Osteoblast (primary cell): ENCODE measurements around the gene GRK1. TPM values are rescaled to one million over a fixed set of nuclear protein-coding genes. Genes with fewer than 3 reads are reported as not detected.

Experiments
- DNase-seq: peaks from one replicate; pipeline ENCODE4 v3.0.0; 2011; ENCODE audit warnings: low spot score, mixed read lengths; ENCODE audit not compliant: insufficient read length; ENCODE audit errors: missing footprints
- H2AFZ ChIP-seq: 2 replicates; pipeline ENCODE4 v1.6.0; 2011; ENCODE audit warnings: mild to moderate bottlenecking, low read length
- H3K27ac ChIP-seq: 2 replicates; pipeline ENCODE4 v1.5.1; 2011; ENCODE audit warnings: mild to moderate bottlenecking, low read depth, low read length, moderate library complexity
- H3K27me3 ChIP-seq: 2 replicates; pipeline ENCODE4 v1.6.0; 2012; ENCODE audit warnings: mild to moderate bottlenecking, control low read depth, inconsistent platforms, low read length, moderate library complexity; ENCODE audit not compliant: insufficient read depth
- H3K36me3 ChIP-seq: 2 replicates; pipeline ENCODE4 v1.5.1; 2011; ENCODE audit warnings: mild to moderate bottlenecking, low read length, control low read depth, moderate library complexity; ENCODE audit not compliant: insufficient read depth
- H3K4me1 ChIP-seq: 2 replicates; pipeline ENCODE4 v1.5.1; 2011; ENCODE audit warnings: mild to moderate bottlenecking, low read length, control low read depth, moderate library complexity; ENCODE audit not compliant: insufficient read depth
- H3K4me2 ChIP-seq: 2 replicates; pipeline ENCODE4 v1.6.0; 2011; ENCODE audit warnings: mild to moderate bottlenecking, low read length; ENCODE audit not compliant: insufficient read depth
- H3K4me3 ChIP-seq: fragments of 200-600 bp; sonication (generic); 3 replicates; pipeline ENCODE4 v1.5.1; 2012; ENCODE audit warnings: mild to moderate bottlenecking, low read length, inconsistent platforms; ENCODE audit not compliant: insufficient read depth
- H3K79me2 ChIP-seq: 2 replicates; pipeline ENCODE4 v1.6.0; 2012; ENCODE audit warnings: mild to moderate bottlenecking, low read length, control low read depth, inconsistent platforms; ENCODE audit not compliant: insufficient read depth
- H3K9me3 ChIP-seq: 2 replicates; pipeline ENCODE4 v1.5.1; 2011; ENCODE audit warnings: low read depth, low read length, control low read depth
- H4K20me1 ChIP-seq: 2 replicates; pipeline ENCODE4 v1.6.0; 2012; ENCODE audit warnings: mild to moderate bottlenecking, low read length, control low read depth; ENCODE audit not compliant: insufficient read depth
- total RNA-seq: library from RNA; depleted of rRNA; stranded (reverse); fragments of >200 nt; gene quantifications from 2 replicates; pipeline ENCODE4 v1.2.3, GENCODE V29; 2012
- TF ChIP-seq, protein P1 (sequence below): IDR thresholded peaks from 2 replicates; pipeline ENCODE4 v1.5.1; 2011; ENCODE audit warnings: mild to moderate bottlenecking, low read depth, low read length, moderate library complexity; ENCODE audit errors: extremely low read depth

The GRK1 gene
- total RNA-seq, 1 donor: not detected

DNA sequence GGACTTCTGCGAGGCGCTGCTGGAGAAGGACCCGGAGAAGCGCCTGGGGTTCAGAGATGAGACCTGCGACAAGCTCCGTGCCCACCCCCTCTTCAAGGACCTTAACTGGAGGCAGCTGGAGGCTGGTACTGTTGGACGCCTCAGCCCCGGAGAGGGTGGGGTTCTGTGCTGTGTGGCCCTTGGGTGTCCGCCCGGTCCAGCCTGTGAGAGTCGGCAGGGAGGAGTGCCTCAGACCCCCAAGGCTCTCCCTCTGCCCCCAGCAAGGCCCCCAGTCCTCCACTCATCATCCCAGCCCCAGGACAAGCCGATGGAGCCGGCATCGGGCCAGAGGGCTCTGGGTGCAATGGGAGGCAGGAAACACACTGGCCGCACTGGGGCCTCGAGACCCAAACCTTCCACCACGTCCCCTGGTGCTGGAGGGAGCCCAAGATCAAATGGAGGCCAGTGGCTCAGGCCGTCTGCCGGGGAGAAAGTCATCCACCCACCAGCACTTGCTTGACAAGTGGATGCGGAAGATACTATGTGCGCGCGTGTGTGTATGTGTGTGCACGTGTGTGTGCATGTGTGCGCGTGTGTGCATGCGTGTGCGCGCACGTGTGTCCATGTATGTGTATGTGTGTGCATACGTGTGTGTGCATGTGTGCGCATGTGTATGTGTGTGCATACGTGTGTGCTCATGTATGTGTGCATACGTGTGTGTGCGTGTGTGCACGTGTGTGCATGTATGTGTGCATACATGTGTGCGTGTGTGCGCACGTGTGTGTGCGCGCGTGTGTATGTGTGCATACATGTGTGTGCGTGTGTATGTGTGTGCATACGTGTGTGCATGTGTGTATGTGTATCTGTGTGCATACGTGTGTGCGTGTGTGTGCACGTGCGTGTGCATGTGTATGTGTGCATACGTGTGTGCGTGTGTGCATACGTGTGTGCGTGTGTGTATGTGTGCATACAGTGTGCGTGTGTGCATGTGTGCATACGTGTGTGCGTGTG lies 66.2 kb downstream of the GRK1 start:
- Histone ChIP-seq H4K20me1 (no peaks in the 10 kb centered on the region), H2AFZ (no peak overlapping the region), H3K4me1 (no peaks in the 10 kb centered on the region), H3K4me2 (no peak overlapping the region), H3K9me3 (no peaks in the 10 kb centered on the region), H3K4me3 (no peak overlapping the region), H3K79me2 (no peaks in the 10 kb centered on the region), H3K36me3 (no peaks in the 10 kb centered on the region), H3K27me3 (peaks cover 34% of the 10 kb centered on the region), H3K27ac (no peak overlapping the region)
- DNase-seq: no peak
- TF ChIP-seq, protein P1, sequence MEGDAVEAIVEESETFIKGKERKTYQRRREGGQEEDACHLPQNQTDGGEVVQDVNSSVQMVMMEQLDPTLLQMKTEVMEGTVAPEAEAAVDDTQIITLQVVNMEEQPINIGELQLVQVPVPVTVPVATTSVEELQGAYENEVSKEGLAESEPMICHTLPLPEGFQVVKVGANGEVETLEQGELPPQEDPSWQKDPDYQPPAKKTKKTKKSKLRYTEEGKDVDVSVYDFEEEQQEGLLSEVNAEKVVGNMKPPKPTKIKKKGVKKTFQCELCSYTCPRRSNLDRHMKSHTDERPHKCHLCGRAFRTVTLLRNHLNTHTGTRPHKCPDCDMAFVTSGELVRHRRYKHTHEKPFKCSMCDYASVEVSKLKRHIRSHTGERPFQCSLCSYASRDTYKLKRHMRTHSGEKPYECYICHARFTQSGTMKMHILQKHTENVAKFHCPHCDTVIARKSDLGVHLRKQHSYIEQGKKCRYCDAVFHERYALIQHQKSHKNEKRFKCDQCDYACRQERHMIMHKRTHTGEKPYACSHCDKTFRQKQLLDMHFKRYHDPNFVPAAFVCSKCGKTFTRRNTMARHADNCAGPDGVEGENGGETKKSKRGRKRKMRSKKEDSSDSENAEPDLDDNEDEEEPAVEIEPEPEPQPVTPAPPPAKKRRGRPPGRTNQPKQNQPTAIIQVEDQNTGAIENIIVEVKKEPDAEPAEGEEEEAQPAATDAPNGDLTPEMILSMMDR: no peak

GRCh38 chr13:113734099-113734825 lies 67.2 kb downstream of the GRK1 start:
- no peaks in the 10 kb centered on the region for H3K36me3 ChIP-seq
- H3K4me1 ChIP-seq: no peaks in the 10 kb centered on the region
- DNase-seq: no peak
- no peaks in the 10 kb centered on the region for H3K9me3 ChIP-seq
- H3K27ac ChIP-seq: no peak overlapping the region
- no peaks in the 10 kb centered on the region for H4K20me1 ChIP-seq
- TF ChIP-seq, protein P1: no peak
- peaks cover 28% of the 10 kb centered on the region for H3K27me3 ChIP-seq
- H2AFZ ChIP-seq: no peak overlapping the region
- H3K4me2 ChIP-seq: no peak overlapping the region
- H3K79me2 ChIP-seq: no peaks in the 10 kb centered on the region
- H3K4me3 ChIP-seq: no peak overlapping the region

DNA sequence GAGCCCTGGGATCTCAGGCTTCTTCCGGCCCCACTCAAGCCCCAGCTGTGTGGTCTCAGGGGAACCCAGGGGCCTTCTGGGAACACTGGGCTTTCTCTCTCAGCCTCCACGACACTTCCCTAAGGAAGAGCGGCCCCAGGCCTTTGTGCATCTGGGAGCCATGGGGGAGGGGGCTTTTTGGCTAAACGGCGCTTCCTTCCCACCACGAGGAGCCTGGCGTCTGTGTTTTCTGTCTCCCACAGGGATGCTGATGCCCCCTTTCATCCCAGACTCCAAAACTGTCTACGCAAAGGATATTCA lies 67.8 kb downstream of the GRK1 start:
- Histone ChIP-seq H3K9me3 (no peaks in the 10 kb centered on the region), H4K20me1 (no peaks in the 10 kb centered on the region), H3K27ac (no peak overlapping the region), H3K27me3 (peaks cover 22% of the 10 kb centered on the region), H3K79me2 (no peaks in the 10 kb centered on the region), H3K4me3 (no peak overlapping the region), H3K36me3 (no peaks in the 10 kb centered on the region), H3K4me1 (no peaks in the 10 kb centered on the region), H2AFZ (no peak overlapping the region), H3K4me2 (no peak overlapping the region)
- DNase-seq: no peak
- TF ChIP-seq, protein P1: no peak

- no peak overlapping the region for H3K4me2 ChIP-seq
- no peak overlapping the region for H3K27ac ChIP-seq
- H3K36me3 ChIP-seq: no peaks in the 10 kb centered on the region
- peaks cover 23% of the 10 kb centered on the region for H3K27me3 ChIP-seq
- no peaks in the 10 kb centered on the region for H3K4me1 ChIP-seq
- no peak for DNase-seq
- no peaks in the 10 kb centered on the region for H4K20me1 ChIP-seq
- TF ChIP-seq, protein P1: no peak
- no peaks in the 10 kb centered on the region for H3K9me3 ChIP-seq
- H3K4me3 ChIP-seq: no peak overlapping the region
- no peak overlapping the region for H2AFZ ChIP-seq
- no peaks in the 10 kb centered on the region for H3K79me2 ChIP-seq
These were observed 68.2 kb downstream of the GRK1 start for GRCh38 chr13:113735194-113735593.
